Kidney (tissue), 14 donors: ENCODE measurements around the gene SP6. TPM values are rescaled to one million over a fixed set of nuclear protein-coding genes. Genes with fewer than 3 reads are reported as not detected.
A peak's percentile ranks its signal among the peaks of the same experiment; 100 is the strongest.

Source experiments
- DNase-seq, 5 donors: peaks; one replicate each; pipeline ENCODE4 v3.0.0-alpha.2; 2013 to 2020
- FAIRE-seq: peaks from 2 replicates; lab custom pipeline; 2012; peaks lifted over from hg19 to GRCh38; lab: Jason Lieb, UNC
- H3K27ac ChIP-seq, 2 donors: one replicate each; pipeline ENCODE4 v1.7.0; 2013; ENCODE audit warnings: low read depth in 2 of 2, low read length in 2 of 2, inconsistent platforms in 1 of 2
- H3K27me3 ChIP-seq: one replicate; pipeline ENCODE4 v1.7.1; 2013; ENCODE audit warnings: low read length, inconsistent platforms; ENCODE audit not compliant: control insufficient read depth, insufficient read depth
- H3K36me3 ChIP-seq, 3 donors: one replicate each; pipeline versions ENCODE4 v1.7.0 to v1.7.1; 2013; ENCODE audit warnings: low read length in 3 of 3, control low read depth in 1 of 3, inconsistent platforms in 1 of 3; ENCODE audit not compliant: insufficient read depth in 3 of 3, control insufficient read depth in 2 of 3
- H3K4me1 ChIP-seq, 3 donors: one replicate each; pipeline versions ENCODE4 v1.7.0 to v1.7.1; 2013; ENCODE audit warnings: low read length in 3 of 3, inconsistent platforms in 1 of 3, low read depth in 1 of 3; ENCODE audit not compliant: control insufficient read depth in 2 of 3, insufficient read depth in 2 of 3
- H3K4me3 ChIP-seq, 3 donors: one replicate each; pipeline versions ENCODE4 v1.7.0 to v1.8.1; 2013; ENCODE audit warnings: low read length in 3 of 3, control low read depth in 1 of 3, inconsistent platforms in 1 of 3
- H3K9ac ChIP-seq, 3 donors: one replicate each; pipeline versions ENCODE4 v1.7.0 to v1.7.1; 2013; ENCODE audit warnings: low read length in 3 of 3, control low read depth in 1 of 3, inconsistent platforms in 1 of 3
- H3K9me3 ChIP-seq, 3 donors: one replicate each; pipeline versions ENCODE4 v1.7.0 to v1.7.1; 2013; ENCODE audit warnings: low read length in 3 of 3, control low read depth in 1 of 3, inconsistent platforms in 1 of 3; ENCODE audit not compliant: control insufficient read depth in 2 of 3, insufficient read depth in 1 of 3
- intact Hi-C: fragments of 100-400 bp; cut with DNase I; formaldehyde crosslinking; loops from one replicate; pipeline ENCODE4 v1.11.1; 2022
- polyA plus RNA-seq: library from polyadenylated mRNA; stranded (reverse); fragments of 350-450 nt; fragmentation: Illumina TruSeq; extraction: RNeasy Lipid Tissue Mini Kit (QIAGEN cat#74804); gene quantifications from one replicate; pipeline ENCODE4 v1.2.3, GENCODE V29; 2014; ENCODE audit warnings: low read depth, low replicate concordance; ENCODE audit not compliant: insufficient read depth
- total RNA-seq: library from RNA; stranded (reverse); fragmentation: NEBNext Ultra II Directional; extraction: Animal tissue kit (Norgen Biotek cat#: 25700); gene quantifications from one replicate; pipeline ENCODE4 v1.2.1, GENCODE V29; 2021
- TF ChIP-seq, protein P1 (sequence below): IDR thresholded peaks from 3 replicates; pipeline ENCODE4 v1.5.1; 2012; ENCODE audit warnings: mild to moderate bottlenecking, moderate library complexity, borderline replicate concordance; ENCODE audit not compliant: insufficient read depth; ENCODE audit errors: extremely low read depth
- donor health status: control.
- donor health status: control.
- donor health status: control.
- donor health status: control.
- donor health status: control.
- donor health status: DM: yes; HTN: yes; CAD: no.
- donor health status: Normal renal cell carcinoma (clear cell type).

Gene SP6
- total and polyA plus RNA-seq, 2 donors from 2014 or later = 0.86 to 2.0 TPM

DNA sequence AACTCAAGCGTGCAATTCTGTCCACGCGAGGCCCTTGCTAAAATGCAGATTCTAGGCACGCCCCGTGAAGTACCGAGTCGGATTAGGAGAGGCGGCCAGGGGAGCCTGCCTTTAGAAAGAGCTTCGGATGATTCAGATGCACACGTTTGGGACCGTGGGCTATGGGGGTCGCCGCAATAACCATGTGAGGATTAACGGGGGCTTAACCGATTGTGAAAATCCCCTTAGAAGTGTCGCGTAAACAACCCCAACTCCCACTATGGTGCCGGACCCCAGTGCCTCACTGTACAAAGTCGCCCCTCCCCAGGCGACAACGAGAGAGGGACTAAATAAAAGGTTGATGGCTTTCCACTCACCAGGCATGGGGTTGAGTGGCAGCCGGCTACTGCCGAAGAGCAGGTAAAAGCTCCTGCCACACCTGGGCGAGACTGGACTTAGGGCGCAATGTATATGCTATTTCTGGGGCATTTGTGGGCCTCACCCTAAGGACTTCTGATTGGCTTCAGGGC lies 44.4 kb upstream of the SP6 start:
- Histone ChIP-seq H3K9ac (peak overlapping the region; percentile 88 to 96 (median 90)), H3K27me3 (no peaks in the 10 kb centered on the region), H3K27ac (peak overlapping the region; percentile 90), H3K36me3 (peaks cover 0 to 4% (median 0%) of the 10 kb centered on the region in 3 donors), H3K4me1 (peaks cover 2 to 17% (median 14%) of the 10 kb centered on the region in 3 donors), H3K9me3 (no peaks in the 10 kb centered on the region), H3K4me3 (peak overlapping the region; percentile 90 to 98 (median 97))
- DNase-seq = peak in 1 of 5 donors; percentile 60
- TF ChIP-seq, protein P1, sequence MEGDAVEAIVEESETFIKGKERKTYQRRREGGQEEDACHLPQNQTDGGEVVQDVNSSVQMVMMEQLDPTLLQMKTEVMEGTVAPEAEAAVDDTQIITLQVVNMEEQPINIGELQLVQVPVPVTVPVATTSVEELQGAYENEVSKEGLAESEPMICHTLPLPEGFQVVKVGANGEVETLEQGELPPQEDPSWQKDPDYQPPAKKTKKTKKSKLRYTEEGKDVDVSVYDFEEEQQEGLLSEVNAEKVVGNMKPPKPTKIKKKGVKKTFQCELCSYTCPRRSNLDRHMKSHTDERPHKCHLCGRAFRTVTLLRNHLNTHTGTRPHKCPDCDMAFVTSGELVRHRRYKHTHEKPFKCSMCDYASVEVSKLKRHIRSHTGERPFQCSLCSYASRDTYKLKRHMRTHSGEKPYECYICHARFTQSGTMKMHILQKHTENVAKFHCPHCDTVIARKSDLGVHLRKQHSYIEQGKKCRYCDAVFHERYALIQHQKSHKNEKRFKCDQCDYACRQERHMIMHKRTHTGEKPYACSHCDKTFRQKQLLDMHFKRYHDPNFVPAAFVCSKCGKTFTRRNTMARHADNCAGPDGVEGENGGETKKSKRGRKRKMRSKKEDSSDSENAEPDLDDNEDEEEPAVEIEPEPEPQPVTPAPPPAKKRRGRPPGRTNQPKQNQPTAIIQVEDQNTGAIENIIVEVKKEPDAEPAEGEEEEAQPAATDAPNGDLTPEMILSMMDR = no peak
- FAIRE-seq = no peak
- intact Hi-C loops = no loop called here

DNA sequence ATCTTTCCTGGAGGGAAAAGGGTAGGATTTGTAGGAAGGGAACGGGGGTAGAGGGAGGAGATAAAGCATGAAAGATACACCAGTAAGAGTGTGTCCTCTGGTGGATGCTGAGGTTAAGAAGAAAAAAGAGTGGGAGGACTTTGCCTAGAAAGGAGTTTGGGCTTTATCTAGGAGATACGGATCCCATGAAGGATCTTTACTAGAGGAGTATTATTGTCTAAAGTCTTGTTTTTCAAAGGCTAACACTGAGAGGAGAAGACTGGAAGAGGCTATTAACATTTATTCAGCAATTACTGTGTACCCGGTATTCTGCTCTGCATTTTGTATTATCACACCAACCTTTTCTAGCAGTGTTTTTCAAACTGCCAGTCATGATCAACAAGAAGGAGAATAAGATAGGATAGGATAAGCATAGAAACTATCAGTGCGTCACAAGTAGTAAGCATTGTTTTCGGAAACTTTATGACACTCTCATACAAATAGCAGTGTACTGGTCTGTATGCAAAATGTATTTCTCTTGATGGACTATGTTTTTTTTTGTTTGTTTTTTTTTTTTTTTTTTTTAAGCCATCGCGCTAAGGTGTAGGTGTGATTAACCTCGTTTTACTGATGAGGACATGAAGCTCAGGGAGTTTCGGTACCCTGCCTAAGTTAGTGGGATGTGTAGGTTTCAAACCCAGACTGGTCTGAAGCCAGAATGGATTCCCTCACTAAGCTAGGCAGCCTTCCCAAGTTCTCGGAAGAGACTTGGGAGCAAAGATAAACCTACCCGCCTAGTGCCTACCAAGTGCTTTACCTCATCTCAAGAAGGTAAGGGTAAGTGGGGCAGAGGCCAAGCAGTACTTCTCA lies 43.8 kb upstream of the SP6 start:
- no peak for FAIRE-seq
- H3K27me3 ChIP-seq = no peaks in the 10 kb centered on the region

DNA sequence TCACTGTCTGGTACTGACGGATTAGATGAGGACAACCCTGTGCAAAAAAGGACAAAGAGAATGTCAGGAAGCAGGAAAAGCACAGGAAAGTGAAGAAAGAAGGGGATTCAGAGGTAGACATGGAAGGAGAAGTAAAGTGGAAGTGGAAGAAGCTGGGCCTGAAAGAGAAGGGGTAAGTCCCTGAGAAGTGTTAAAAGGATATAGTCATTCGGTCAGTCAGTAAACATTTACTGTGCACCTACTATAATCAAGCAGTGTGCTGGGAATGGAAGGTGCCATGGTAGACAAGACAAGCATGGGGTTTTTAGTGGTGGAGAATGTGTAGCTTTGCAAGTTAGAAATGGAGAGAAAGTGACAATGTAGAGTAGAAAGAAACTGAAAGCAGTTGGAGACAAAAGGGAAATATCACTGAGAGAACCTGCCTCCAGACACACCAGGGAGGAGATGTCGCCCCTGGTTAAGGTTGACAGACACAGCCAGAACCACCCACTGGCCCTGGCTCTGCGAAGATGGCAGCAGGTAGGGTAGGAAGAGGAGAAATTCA lies 40.7 kb upstream of the SP6 start:
- H3K27ac ChIP-seq = no peak overlapping the region
- no peaks in the 10 kb centered on the region for H3K9me3 ChIP-seq
- no peaks in the 10 kb centered on the region for H3K27me3 ChIP-seq
- no peak for FAIRE-seq
- intact Hi-C loops = no loop called here
- no peak for DNase-seq
- H3K9ac ChIP-seq = no peak overlapping the region
- H3K4me3 ChIP-seq = no peak overlapping the region
- TF ChIP-seq, protein P1 = no peak
- peaks cover 0 to 7% (median 7%) of the 10 kb centered on the region in 3 donors for H3K4me1 ChIP-seq
- no peaks in the 10 kb centered on the region for H3K36me3 ChIP-seq

More for the DNA sequence above, 43.8 kb upstream of the SP6 start:
- Histone ChIP-seq H3K9ac (peak overlapping the region; percentile 88 to 96 (median 90)), H3K9me3 (no peaks in the 10 kb centered on the region), H3K4me3 (peak overlapping the region; percentile 90 to 98 (median 97)), H3K27ac (peak overlapping the region; percentile 90), H3K4me1 (peaks cover 2 to 17% (median 14%) of the 10 kb centered on the region in 3 donors), H3K36me3 (peaks cover 0 to 4% (median 0%) of the 10 kb centered on the region in 3 donors)
- DNase-seq = no peak
- intact Hi-C loops = no loop called here
- TF ChIP-seq, protein P1 = no peak
